Breast epithelium (tissue), 4 donors: Measurements from ENCODE around the gene SPTB. TPM values are rescaled to one million over a fixed set of nuclear protein-coding genes. Genes with fewer than 3 reads are reported as not detected.

Experiments
- DNase-seq, 2 donors: peaks; one replicate each; pipeline ENCODE4 v3.0.0-alpha.2; 2019; ENCODE audit warnings: low spot score in 2 of 2
- H3K27ac ChIP-seq, 2 donors: fragments of 200-600 bp; sonication (generic) in 1 of 2; one replicate each; pipeline ENCODE4 v1.5.1; 2016 to 2019; ENCODE audit warnings: mild to moderate bottlenecking in 1 of 2
- H3K27me3 ChIP-seq, 2 donors: fragments of 200-600 bp; sonication (generic) in 1 of 2; one replicate each; pipeline versions ENCODE4 v1.5.1 to v1.6.0; 2017 to 2019; ENCODE audit warnings: control low read depth in 1 of 2, mild to moderate bottlenecking in 1 of 2
- H3K36me3 ChIP-seq: fragments of 200-600 bp; one replicate; pipeline ENCODE4 v1.5.1; 2019
- H3K4me1 ChIP-seq, 2 donors: fragments of 200-600 bp; sonication (generic); one replicate each; pipeline ENCODE4 v1.5.1; 2016 to 2019; ENCODE audit warnings: control low read depth in 1 of 2
- H3K4me3 ChIP-seq, 3 donors: fragments of 200-600 bp; sonication (generic); 1 replicate in 2 of 3; 2 replicates in 1 of 3; pipeline ENCODE4 v1.5.1; 2016 to 2019; ENCODE audit warnings: mild to moderate bottlenecking in 3 of 3, moderate library complexity in 2 of 3
- H3K9me3 ChIP-seq, 2 donors: fragments of 200-600 bp; sonication (generic) in 1 of 2; one replicate each; pipeline ENCODE4 v1.5.1; 2016 to 2019; ENCODE audit warnings: control low read depth in 1 of 2
- CTCF ChIP-seq, 3 donors: fragments of 450-650 bp; IDR thresholded peaks; one replicate each; pipeline ENCODE4 v1.5.1; 2016 to 2017; ENCODE audit warnings: antibody characterized with exemption in 3 of 3, mild to moderate bottlenecking in 3 of 3, moderate library complexity in 3 of 3
- POLR2A ChIP-seq: fragments of 450-650 bp; IDR thresholded peaks from one replicate; pipeline ENCODE4 v1.6.1; 2016; ENCODE audit warnings: antibody characterized with exemption, mild to moderate bottlenecking, moderate library complexity
- POLR2AphosphoS5 ChIP-seq, 3 donors: sonication (generic); formaldehyde crosslinking; IDR thresholded peaks; one replicate each; pipeline ENCODE4 v1.6.1; 2017; ENCODE audit warnings: antibody characterized with exemption in 3 of 3
- intact Hi-C: fragments of 100-400 bp; cut with DNase I; formaldehyde crosslinking; loops from one replicate; pipeline ENCODE4 v1.15.1; 2023; ENCODE audit warnings: low total_unique reads
- total RNA-seq, 3 donors: library from RNA; depleted of rRNA; stranded (reverse); fragments of >200 nt; gene quantifications; one replicate each; pipeline ENCODE4 v1.1.0, GENCODE V29; 2016

Gene SPTB
- total RNA-seq, 3 donors from 2014 or later, result 0.88 to 2.6 (median 2.1) TPM

GRCh38 chr14:64745511-64746091 is 134.1 kb downstream of the SPTB start:
- peak overlapping the region in 1 of 2 donors; percentile 78 for H3K27ac ChIP-seq
- H3K27me3 ChIP-seq, result no peaks in the 10 kb centered on the region
- TF ChIP-seq POLR2AphosphoS5 (IDR thresholded peaks at IDR 0.05), result no peak
- no peak for TF ChIP-seq POLR2A
- no peak for TF ChIP-seq CTCF (IDR thresholded peaks at IDR 0.05)
- intact Hi-C loops, result no loop called here
- no peak overlapping the region for H3K4me3 ChIP-seq
- H3K9me3 ChIP-seq, result no peaks in the 10 kb centered on the region
- peaks cover 5% of the 10 kb centered on the region for H3K36me3 ChIP-seq
- H3K4me1 ChIP-seq, result no peaks in the 10 kb centered on the region
- DNase-seq, result no peak

- no peak for DNase-seq
- Histone ChIP-seq H3K27ac (no peak overlapping the region), H3K9me3 (no peaks in the 10 kb centered on the region), H3K4me1 (no peaks in the 10 kb centered on the region), H3K4me3 (no peak overlapping the region), H3K27me3 (no peaks in the 10 kb centered on the region), H3K36me3 (peaks cover 5% of the 10 kb centered on the region)
- intact Hi-C loops, result no loop called here
- TF ChIP-seq POLR2AphosphoS5 (IDR thresholded peaks at IDR 0.05), result no peak
- no peak for TF ChIP-seq POLR2A
- TF ChIP-seq CTCF (IDR thresholded peaks at IDR 0.05), result no peak
Measured at GRCh38 chr14:64743061-64743460, 136.6 kb downstream of the SPTB start.

GRCh38 chr14:64741961-64742360 is 137.7 kb downstream of the SPTB start:
- DNase-seq, result no peak
- Histone ChIP-seq H3K36me3 (peaks cover 5% of the 10 kb centered on the region), H3K27me3 (no peaks in the 10 kb centered on the region), H3K4me3 (no peak overlapping the region), H3K9me3 (no peaks in the 10 kb centered on the region), H3K27ac (no peak overlapping the region), H3K4me1 (no peaks in the 10 kb centered on the region)
- intact Hi-C loops, result no loop called here
- TF ChIP-seq POLR2AphosphoS5 (IDR thresholded peaks at IDR 0.05) (no peak), CTCF (IDR thresholded peaks at IDR 0.05) (no peak), POLR2A (no peak)

- Histone ChIP-seq H3K9me3 (no peaks in the 10 kb centered on the region), H3K36me3 (peaks cover 5% of the 10 kb centered on the region), H3K27ac (no peak overlapping the region), H3K27me3 (no peaks in the 10 kb centered on the region), H3K4me3 (no peak overlapping the region), H3K4me1 (no peaks in the 10 kb centered on the region)
- intact Hi-C loops, result no loop called here
- no peak for TF ChIP-seq POLR2A
- TF ChIP-seq POLR2AphosphoS5 (IDR thresholded peaks at IDR 0.05), result no peak
- no peak for TF ChIP-seq CTCF (IDR thresholded peaks at IDR 0.05)
- DNase-seq, result no peak
Measured at GRCh38 chr14:64741200-64741599, 138.5 kb downstream of the SPTB start.

GRCh38 chr14:64738281-64738804 is 141.4 kb downstream of the SPTB start:
- H3K27me3 ChIP-seq, result no peaks in the 10 kb centered on the region
- H3K9me3 ChIP-seq, result no peaks in the 10 kb centered on the region
- H3K36me3 ChIP-seq, result peaks cover 4% of the 10 kb centered on the region
- H3K4me1 ChIP-seq, result no peaks in the 10 kb centered on the region
- TF ChIP-seq CTCF (IDR thresholded peaks at IDR 0.05) (no peak), POLR2AphosphoS5 (IDR thresholded peaks at IDR 0.05) (no peak), POLR2A (no peak)
- intact Hi-C loops, result no loop called here
- no peak overlapping the region for H3K27ac ChIP-seq
- DNase-seq, result no peak
- H3K4me3 ChIP-seq, result no peak overlapping the region
